Measurements from ENCODE around the gene RNF112.

RNF112 gene

DNA sequence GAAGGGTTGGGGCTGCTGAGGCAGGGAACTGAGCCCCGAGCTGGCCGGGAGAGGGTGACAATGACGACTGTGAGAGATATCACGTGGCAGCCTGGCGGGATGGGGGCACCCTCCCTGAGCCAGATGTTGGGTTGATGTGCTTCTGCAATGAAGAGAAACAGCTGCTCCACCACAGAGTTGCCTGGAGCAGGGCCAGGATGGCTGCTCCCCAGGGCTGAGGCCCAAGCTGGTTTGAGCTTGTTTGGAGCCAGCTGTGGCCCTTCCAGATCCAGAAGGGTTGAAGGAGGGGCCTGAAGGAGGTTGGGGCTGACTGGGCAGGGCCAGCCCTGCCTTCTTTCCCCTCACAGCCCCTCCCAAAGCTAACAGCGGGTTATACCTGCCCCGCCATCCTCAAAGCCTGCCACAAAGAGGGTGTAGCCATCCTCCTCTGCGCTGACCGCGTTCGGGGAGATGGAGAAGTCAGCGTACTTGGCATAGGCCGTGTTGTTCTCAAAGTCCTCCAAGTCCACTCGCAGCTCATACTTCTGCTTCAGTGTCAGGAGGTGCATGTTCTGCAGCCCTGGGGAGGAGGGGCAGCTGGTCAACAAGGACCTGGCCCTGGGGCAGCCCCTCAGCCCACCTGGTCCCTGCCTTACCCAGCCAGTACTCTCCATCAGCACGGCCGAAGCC is 26.2 kb upstream of the RNF112 start:
- peak overlapping the region; percentile 2 for H3K4me3 ChIP-seq (ENCODE audit: low read depth, low read length)
- in situ Hi-C loops (cut with HindIII; ENCODE audit: low sequenced_read_pairs), result no loop called here
- TF ChIP-seq, protein P1, sequence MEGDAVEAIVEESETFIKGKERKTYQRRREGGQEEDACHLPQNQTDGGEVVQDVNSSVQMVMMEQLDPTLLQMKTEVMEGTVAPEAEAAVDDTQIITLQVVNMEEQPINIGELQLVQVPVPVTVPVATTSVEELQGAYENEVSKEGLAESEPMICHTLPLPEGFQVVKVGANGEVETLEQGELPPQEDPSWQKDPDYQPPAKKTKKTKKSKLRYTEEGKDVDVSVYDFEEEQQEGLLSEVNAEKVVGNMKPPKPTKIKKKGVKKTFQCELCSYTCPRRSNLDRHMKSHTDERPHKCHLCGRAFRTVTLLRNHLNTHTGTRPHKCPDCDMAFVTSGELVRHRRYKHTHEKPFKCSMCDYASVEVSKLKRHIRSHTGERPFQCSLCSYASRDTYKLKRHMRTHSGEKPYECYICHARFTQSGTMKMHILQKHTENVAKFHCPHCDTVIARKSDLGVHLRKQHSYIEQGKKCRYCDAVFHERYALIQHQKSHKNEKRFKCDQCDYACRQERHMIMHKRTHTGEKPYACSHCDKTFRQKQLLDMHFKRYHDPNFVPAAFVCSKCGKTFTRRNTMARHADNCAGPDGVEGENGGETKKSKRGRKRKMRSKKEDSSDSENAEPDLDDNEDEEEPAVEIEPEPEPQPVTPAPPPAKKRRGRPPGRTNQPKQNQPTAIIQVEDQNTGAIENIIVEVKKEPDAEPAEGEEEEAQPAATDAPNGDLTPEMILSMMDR (IDR thresholded peaks at IDR 0.05; ENCODE audit: low read depth, low read length), result no peak
- peak; percentile 85 for DNase-seq (ENCODE audit: low read depth, low spot score)

DNA sequence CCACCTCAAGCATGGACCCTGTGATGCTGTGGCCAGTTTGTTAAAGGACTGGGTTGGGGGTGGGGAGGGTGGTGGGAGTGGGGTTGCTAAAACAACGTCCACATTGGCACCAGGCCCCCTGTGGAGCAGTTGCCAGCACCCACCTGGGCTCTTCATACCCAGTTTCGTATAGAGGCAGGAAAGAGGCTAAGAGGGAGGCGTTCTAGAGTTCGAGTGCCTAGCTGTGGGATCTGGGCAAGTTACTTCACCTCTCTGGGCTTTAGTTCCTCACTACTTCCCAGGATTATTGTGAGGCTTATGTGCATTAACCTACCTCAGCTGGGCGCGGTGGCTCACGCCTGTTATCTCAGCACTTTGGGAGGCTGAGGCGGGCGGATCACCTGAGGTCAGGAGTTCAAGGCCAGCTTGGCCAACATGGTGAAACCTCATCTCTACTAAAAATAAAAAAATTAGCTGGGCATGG is 25.5 kb upstream of the RNF112 start:
- no peak for DNase-seq (ENCODE audit: low read depth, low spot score)
- peak overlapping the region; percentile 53 for H3K4me3 ChIP-seq (ENCODE audit: low read depth, low read length)
- TF ChIP-seq, protein P1 (IDR thresholded peaks at IDR 0.05; ENCODE audit: low read depth, low read length), result no peak
- in situ Hi-C loops (cut with HindIII; ENCODE audit: low sequenced_read_pairs), result no loop called here

DNA sequence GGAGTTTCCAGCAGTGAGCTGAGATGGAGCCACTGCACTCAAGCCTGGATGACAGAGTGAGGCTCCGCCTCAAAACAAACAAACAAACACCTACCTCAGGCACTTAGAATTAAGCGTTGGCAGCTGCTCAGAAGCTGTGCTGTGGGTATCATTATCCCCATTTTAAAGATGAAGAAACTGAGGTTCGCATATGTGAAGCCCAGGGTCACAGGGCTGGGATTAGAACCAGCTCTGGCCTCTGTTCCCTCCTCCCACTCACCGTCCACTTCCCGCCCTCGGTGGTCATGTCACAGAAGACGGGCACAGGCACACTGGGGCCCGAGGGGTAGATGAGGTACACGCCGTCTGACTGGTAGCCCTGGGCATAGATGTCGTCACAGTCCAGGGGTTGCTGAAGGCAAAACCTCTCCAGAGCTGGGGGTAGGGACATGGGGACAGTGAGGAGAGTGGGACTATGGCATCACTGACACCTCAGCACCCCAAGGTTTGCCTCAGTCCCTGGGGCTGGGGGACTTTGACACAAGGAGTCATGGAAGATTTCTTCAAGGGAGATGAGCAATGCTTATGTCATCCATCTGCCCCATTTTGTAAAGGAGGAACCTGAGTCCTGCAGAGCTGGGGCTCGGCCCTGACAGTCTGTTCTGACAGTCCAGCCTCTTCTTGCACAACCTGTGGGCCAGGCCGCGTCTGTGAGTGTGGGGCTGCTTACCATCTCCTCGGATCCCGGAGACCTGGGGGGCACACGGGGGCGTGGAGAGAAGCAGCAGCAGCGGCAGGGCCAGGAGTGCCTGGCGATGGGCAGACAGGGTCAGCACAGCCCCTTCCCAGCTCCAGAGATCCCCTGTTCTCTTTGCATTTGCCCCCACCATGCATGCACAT is 24.7 kb upstream of the RNF112 start:
- TF ChIP-seq, protein P1 (IDR thresholded peaks at IDR 0.05; ENCODE audit: low read depth, low read length), result no peak
- in situ Hi-C loops (cut with HindIII; ENCODE audit: low sequenced_read_pairs), result no loop called here
- peak overlapping the region; percentile 53 for H3K4me3 ChIP-seq (ENCODE audit: low read depth, low read length)
- peak; percentile 74 for DNase-seq (ENCODE audit: low read depth, low spot score)

DNA sequence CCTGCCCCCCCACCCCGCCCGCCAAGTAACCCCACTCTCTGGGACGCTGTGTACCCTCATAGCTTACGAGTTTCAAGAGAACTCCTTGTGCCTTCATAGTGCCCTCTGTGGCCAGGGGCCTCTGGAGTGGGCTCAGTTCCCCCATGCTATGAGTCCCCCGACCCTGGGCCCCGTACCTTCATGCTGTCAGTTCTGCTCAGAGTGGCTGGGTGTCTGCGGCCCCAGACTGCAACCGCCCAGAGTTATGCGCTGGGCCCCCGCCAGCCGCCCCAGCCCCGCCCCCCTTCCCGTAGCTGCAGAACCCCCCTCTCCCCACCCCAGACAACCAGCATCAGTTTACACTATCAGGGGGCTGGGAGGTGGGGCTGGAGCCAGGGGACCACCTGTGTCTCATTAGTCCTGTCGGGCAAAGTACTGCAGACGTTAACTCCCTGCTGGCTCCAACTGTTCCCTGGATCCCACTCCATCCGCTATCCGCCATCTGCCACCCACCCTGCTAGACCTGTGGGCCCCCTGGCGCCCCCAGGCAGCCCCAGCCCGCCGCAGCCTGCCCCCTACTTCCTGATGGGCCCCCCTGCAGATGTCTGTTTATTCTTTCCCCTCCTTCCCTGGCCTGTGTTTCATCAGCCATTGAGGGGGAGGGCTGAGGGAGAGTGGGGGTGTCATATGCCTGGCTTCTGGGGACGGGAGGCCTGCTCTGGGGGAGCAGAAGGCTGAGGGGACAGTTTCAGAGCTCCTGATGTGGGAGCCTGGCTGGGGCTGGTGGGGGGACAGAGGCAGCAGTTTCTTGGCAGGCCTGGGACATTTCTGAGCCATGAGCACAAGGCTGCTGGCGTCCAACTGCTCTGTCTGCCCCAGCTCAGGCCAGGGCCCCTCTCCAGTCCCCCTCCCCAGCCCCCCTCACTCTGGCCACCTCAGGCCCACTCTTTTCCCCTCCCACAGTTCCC is 23.8 kb upstream of the RNF112 start, which contains the start of gene MFAP4:
MFAP4 (minus strand) TSS at position 217 of the 947 bp plus-strand sequence; CDS start at position 182, 35 bp downstream.
- in situ Hi-C loops (cut with HindIII; ENCODE audit: low sequenced_read_pairs), result no loop called here
- DNase-seq (ENCODE audit: low read depth, low spot score), result peak; percentile 96
- TF ChIP-seq, protein P1 (IDR thresholded peaks at IDR 0.05; ENCODE audit: low read depth, low read length), result no peak
- H3K4me3 ChIP-seq (ENCODE audit: low read depth, low read length), result peak within 1 kb of the TSS; percentile 53

- in situ Hi-C loops (cut with HindIII; ENCODE audit: low sequenced_read_pairs), result no loop called here
- DNase-seq (ENCODE audit: low read depth, low spot score), result peak; percentile 86
- TF ChIP-seq, protein P1 (IDR thresholded peaks at IDR 0.05; ENCODE audit: low read depth, low read length), result no peak
- no peak overlapping the region for H3K4me3 ChIP-seq (ENCODE audit: low read depth, low read length)
Observed at GRCh38 chr17:19387921-19388521, 23.0 kb upstream of the RNF112 start.

Data from astrocyte of the spinal cord (primary cell).